CD1c-positive myeloid dendritic cell (primary cell): ENCODE measurements around the gene ITPR1.
"Not testable (repeated sequence)": the region's sequence is repeated elsewhere in the genome, so short reads cannot be mapped to it uniquely, and the experiment has no call there.

Experiments
- DNase-seq: peaks from one replicate; pipeline ENCODE4 v3.0.0-alpha.2; 2016; ENCODE audit errors: extremely low spot score

Gene ITPR1

GRCh38 chr3:4596612-4597011 lies 103.5 kb downstream of the ITPR1 start:
- no peak for DNase-seq

DNA sequence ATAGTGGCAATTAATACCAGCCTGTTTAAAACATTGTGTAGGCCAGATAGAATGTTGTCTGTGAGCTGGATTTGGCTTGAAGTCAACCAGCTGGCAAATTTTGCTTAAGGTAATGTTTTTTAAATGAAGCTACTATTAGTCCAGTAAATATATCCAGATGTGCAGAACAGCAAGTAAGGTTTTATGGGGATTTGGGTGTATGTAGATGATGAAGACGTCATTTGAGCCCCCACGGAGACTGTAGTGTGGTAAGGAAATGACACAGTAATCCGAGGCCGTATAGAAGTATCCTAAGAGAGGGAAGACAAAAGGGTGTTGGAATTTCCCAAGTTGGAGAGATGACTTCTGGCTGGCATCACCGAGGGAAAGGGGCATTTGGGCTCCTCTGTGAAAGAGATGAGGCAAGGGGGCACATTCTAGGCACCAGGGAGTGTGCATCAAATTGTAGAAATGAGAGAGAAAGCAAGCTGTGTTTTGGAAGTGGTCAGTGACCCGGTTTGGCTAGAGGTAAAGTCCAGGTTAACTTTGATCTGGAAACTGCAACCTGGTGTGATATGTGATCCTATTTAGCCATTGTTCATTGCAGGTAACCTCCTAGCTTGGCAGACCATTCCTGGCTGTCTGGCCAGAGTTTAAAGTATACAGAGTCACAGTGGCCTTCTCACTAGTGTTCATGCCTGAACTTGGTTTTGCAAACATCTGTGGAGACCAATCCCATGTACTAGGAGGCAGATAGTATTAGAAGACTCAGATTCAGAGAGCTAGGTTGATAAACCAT lies 104.2 kb downstream of the ITPR1 start:
- DNase-seq = no peak

DNA sequence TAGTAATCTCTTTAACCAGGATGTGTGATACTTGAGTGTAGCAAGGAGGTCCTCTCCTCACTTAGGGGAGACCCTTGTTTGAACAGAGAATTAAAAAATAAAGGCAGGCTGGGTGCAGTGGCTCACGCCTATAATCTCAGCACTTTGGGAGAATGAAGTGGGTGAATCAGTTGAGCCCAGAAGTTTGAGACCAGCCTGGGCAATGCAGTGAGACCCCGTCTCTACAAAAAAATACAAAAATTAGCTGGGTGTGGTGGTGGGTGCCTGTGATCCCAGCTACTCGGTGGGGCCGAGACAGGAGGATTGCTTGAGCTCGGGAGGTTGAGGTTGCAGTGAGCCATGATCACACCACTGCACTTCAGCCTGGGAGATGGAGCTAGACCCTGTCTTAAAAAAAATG lies 105.1 kb downstream of the ITPR1 start:
- not testable (repeated sequence) for DNase-seq

DNA sequence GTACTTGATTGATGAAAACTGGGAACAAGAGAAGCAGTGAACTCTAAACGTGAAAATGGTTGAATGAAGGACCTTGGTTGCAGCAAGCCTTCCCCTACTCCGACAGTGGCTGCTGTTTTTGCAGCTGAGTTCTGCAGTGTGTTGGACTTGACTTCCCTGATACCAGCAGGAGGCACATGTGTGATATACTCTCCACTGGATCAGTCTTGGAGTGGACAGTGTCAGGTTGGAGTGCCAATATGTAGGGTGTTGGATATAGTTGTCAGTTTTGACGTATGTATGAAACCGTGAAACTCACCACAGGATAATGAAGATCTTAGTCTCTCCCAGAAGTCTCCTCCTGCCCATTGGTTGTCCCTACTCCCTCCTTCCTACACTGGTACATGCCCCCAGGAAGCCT lies 106.5 kb downstream of the ITPR1 start:
- DNase-seq = no peak

- DNase-seq = no peak
Observed at GRCh38 chr3:4600493-4600892, 107.3 kb downstream of the ITPR1 start.

GRCh38 chr3:4601892-4602291 lies 108.7 kb downstream of the ITPR1 start:
- peak; percentile 22 for DNase-seq

- DNase-seq = no peak
Observed at GRCh38 chr3:4604693-4605092, 111.5 kb downstream of the ITPR1 start.

- no peak for DNase-seq
Observed at GRCh38 chr3:4606911-4607310, 113.8 kb downstream of the ITPR1 start.

GRCh38 chr3:4613366-4613765 lies 120.2 kb downstream of the ITPR1 start:
- DNase-seq = peak; percentile 17

DNA sequence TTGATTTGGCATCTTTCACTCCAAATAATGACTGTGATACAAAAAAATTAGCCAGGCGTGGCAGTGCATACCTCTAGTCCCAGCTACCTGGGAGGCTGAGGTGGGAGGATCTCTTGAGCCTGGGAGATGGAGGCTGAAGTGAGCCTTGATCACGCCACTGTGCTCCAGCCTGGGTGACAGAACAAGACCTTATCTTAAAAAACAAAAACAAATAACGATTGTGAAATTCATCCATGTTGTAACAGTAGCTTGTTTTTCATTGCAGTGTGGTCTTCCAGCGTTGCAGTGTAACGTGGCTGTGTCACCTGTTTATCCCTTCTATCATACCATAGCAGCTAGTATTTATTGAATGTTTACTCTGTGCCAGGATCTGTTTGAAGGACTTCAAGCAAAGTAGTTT lies 120.9 kb downstream of the ITPR1 start:
- no peak for DNase-seq

GRCh38 chr3:4614927-4615326 lies 121.8 kb downstream of the ITPR1 start:
- no peak for DNase-seq

DNA sequence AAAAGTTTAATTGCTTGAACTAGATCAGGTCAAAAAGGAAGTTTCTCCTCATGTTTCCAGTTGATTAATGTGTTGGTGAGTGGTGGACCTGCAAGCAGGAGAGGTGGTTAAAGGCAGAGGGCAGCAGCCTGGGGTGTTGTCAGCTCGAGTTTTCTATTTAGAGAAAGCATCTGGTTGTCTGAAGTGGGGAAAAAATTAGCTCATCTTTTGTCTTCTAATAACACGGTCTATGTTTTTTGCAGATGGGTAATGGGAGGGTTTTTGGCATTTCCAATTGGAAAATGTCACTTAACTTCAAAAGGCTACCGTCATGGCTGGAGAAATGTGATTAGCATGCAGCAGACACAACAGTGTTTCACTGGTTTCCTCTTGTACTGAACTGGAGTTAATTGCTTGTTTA lies 122.6 kb downstream of the ITPR1 start:
- DNase-seq = no peak

DNA sequence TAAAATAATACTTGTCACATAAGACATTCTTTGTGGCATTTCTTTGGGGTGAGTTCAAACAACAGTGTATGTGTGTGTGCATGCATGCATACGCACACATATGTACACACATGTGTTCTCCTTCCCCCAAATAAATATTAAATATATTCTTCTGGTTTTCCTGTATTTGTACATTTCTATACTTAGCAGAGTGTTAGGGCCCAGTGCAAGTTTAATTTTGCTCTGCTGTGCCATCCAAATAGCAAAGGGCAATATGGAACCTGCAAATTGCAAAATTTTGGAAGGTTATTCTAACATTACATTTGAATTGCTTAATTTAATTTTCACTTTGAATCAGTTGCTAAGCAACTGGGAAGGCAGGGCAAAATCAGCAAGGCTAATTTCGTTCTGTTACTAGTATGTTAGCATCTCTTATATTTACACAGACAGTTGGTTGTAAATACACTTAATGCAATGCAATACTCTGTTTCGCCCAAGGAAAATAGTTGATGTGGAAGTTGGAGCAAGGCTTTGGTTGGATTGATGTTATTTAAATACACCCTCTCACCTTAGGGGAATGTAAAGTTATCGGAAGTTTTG lies 130.4 kb downstream of the ITPR1 start:
- no peak for DNase-seq

- no peak for DNase-seq
Observed at GRCh38 chr3:4627651-4628375, 134.7 kb downstream of the ITPR1 start.

DNA sequence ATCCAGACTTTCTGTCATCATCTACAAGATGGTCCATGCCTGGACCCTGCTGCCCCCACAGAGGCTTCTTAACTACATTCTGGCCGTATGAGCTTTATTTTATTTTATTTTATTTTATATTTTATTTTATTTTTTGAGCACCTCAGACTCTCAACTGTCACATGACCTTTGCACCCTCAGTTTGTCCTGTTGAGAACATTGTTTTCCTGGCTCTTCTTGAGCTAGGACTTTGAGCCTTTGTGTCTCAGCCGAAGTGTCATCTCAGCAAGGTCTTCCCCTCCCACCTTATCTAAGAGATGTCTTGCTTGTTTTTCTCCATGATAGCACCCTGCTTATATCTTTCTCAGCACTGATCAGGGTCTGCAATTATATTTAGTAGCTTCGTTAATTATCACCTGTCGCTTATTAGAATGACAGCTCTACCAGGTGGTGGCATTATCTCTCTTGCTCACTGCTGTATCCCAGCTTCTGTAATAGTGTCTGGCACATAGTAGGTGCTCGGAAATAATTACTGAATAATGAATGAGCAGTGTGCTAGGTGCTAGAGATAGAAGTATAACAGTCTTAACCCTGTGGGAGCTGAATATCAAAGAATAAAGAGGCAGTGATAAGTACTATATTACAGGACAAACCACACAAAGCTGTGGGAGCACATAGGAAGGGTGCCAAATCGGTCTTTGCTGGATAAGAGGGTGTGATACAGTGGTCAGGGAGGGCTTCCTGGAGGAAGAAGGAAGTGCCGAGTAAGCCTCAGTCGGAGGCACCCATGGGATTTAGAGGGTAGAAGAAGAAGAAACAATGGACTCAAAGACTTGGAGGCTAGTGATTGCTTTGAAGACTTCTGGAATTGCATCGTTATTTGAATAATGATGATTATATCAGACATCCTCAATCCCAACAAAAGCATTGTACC lies 136.2 kb downstream of the ITPR1 start:
- no peak for DNase-seq

- DNase-seq = peak; percentile 73
Observed at GRCh38 chr3:4633078-4634004, 140.2 kb downstream of the ITPR1 start.

DNA sequence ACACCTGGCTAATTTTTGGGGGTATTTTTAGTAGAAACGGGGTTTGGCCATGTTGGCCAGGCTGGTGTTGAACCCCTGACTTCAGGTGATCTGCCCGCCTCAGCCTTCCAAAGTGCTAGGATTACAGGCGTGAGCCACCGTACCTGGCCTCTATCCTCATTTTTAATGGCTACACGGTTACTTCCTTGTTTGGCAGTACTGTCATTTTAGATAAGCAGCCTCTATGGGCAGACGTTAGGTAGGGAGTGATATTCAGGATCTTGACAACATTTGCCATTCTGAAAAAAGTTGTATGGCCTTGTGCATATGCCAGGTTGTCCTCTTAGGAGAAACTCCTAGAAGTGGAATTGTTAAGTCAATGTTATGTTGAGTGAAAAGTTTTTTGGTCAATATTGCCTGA lies 141.7 kb downstream of the ITPR1 start:
- no peak for DNase-seq

DNA sequence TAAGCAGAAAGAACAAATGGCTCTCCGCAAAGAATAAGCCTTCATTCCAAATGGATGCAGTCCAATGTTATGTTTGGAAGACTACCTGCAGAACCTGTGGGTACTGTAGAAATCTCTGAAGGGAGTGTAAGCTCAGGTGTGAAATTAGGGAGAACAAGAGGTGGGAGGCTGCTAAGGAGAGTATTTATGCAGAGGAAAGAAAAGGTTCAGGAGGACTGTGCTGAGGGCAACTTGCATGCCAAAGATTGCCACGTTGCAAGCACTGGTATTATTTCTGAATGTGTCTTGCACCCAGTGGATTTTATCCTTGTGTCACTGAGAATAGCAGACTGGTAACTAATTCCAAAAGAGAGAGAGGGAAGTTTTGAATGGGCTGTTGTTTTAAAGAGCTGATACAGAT lies 144.1 kb downstream of the ITPR1 start:
- DNase-seq = no peak

DNA sequence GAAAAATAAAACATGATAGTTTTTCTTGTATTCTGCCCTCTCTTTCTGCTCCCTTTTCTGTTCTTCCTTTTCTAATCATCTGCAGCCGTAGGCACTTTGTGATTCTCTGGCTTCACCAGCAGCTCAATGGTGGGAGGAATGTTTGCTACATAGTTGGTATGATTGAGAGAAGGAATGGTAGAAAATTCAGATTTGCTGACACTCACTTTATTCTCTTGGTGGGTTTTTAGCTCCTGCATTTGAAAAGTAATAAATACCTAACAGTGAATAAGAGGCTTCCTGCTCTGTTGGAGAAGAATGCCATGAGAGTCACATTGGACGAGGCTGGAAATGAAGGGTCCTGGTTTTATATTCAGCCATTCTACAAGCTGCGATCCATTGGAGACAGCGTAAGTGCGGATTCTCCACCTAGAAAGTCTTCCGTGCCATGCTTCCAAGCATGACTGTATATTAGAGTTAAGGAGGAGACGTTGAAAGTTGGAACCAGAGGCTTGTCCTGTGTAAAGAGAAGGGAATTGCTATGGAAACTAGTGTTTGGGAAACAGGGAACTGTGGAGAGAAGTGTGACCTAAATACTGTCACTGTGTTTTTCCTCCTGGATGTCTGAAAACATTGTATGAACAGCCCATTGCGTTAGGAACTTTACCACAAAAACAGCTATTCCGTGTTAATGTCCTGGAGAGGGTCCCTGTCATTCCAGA lies 148.9 kb downstream of the ITPR1 start:
- DNase-seq = no peak

DNA sequence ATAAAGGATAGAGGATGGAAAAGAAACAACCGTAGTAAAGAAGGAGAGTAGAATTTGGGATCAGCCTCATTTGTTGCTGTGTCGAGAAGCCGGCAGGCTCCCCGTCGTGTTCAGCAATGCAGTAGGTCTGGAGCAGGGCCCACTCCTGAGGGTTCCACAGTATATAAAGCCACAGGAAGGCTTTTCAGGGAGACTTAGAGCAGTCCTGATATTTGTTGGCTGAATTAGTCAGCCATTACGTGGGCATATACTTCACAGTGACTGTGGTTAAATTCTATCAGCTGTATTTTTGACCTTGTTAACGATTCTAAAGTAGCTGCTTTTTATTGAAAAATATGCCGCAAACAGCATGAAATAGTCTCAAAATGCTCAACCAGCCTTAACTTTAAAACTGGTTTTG lies 149.5 kb downstream of the ITPR1 start:
- DNase-seq = no peak
